ENCODE results near the gene GNAS-AS1. TPM values are rescaled to one million over a fixed set of nuclear protein-coding genes. Genes with fewer than 3 reads are reported as not detected.

The GNAS-AS1 gene
- total and polyA plus RNA-seq, 2 donors: 0.32 to 0.76 TPM

GRCh38 chr20:58800134-58800871 is 50.4 kb downstream of the GNAS-AS1 start:
- no peak overlapping the region for H3K4me3 ChIP-seq (ENCODE audit: low read length in 2 of 2)
- 78% methylated on average over 22 of the region's 22 CpGs for WGBS
- no peaks in the 10 kb centered on the region for H3K4me1 ChIP-seq (ENCODE audit: control insufficient read depth in 2 of 2, insufficient read depth in 2 of 2, low read length in 2 of 2)
- peaks cover 0 to 17% of the 10 kb centered on the region in 2 donors for H3K27me3 ChIP-seq (ENCODE audit: control insufficient read depth in 2 of 2, insufficient read depth in 1 of 2, low read length in 1 of 2)
- no peaks in the 10 kb centered on the region for H3K9me3 ChIP-seq (ENCODE audit: control insufficient read depth in 2 of 2, insufficient read depth in 1 of 2, low read length in 1 of 2)
- no peak overlapping the region for H3K27ac ChIP-seq (ENCODE audit: low read depth in 1 of 2, low read length in 1 of 2)
- no peaks in the 10 kb centered on the region for H3K36me3 ChIP-seq (ENCODE audit: control insufficient read depth in 2 of 2, insufficient read depth in 2 of 2, low read length in 1 of 2)
- no peak for DNase-seq (ENCODE audit: low read depth in 6 of 9, low spot score in 9 of 9)

- Histone ChIP-seq H3K36me3 (ENCODE audit: control insufficient read depth in 2 of 2, insufficient read depth in 2 of 2, low read length in 1 of 2) (no peaks in the 10 kb centered on the region), H3K27me3 (ENCODE audit: control insufficient read depth in 2 of 2, insufficient read depth in 1 of 2, low read length in 1 of 2) (peaks cover 0 to 12% of the 10 kb centered on the region in 2 donors), H3K9me3 (ENCODE audit: control insufficient read depth in 2 of 2, insufficient read depth in 1 of 2, low read length in 1 of 2) (no peaks in the 10 kb centered on the region), H3K4me1 (ENCODE audit: control insufficient read depth in 2 of 2, insufficient read depth in 2 of 2, low read length in 2 of 2) (no peaks in the 10 kb centered on the region), H3K27ac (ENCODE audit: low read depth in 1 of 2, low read length in 1 of 2) (no peak overlapping the region), H3K4me3 (ENCODE audit: low read length in 2 of 2) (no peak overlapping the region)
- no peak for DNase-seq (ENCODE audit: low read depth in 6 of 9, low spot score in 9 of 9)
- 90% methylated on average over 26 of the region's 26 CpGs for WGBS
Measured at GRCh38 chr20:58797371-58798338, 53.0 kb downstream of the GNAS-AS1 start.

GRCh38 chr20:58795923-58796245 is 54.8 kb downstream of the GNAS-AS1 start:
- DNase-seq (ENCODE audit: low read depth in 6 of 9, low spot score in 9 of 9): no peak
- Histone ChIP-seq H3K9me3 (ENCODE audit: control insufficient read depth in 2 of 2, insufficient read depth in 1 of 2, low read length in 1 of 2) (no peaks in the 10 kb centered on the region), H3K27me3 (ENCODE audit: control insufficient read depth in 2 of 2, insufficient read depth in 1 of 2, low read length in 1 of 2) (peaks cover 0 to 9% of the 10 kb centered on the region in 2 donors), H3K4me3 (ENCODE audit: low read length in 2 of 2) (no peak overlapping the region), H3K4me1 (ENCODE audit: control insufficient read depth in 2 of 2, insufficient read depth in 2 of 2, low read length in 2 of 2) (no peaks in the 10 kb centered on the region), H3K36me3 (ENCODE audit: control insufficient read depth in 2 of 2, insufficient read depth in 2 of 2, low read length in 1 of 2) (no peaks in the 10 kb centered on the region), H3K27ac (ENCODE audit: low read depth in 1 of 2, low read length in 1 of 2) (no peak overlapping the region)
- 94% methylated on average over 6 of the region's 6 CpGs for WGBS

GRCh38 chr20:58795181-58795922 is 55.4 kb downstream of the GNAS-AS1 start:
- H3K4me1 ChIP-seq (ENCODE audit: control insufficient read depth in 2 of 2, insufficient read depth in 2 of 2, low read length in 2 of 2): no peaks in the 10 kb centered on the region
- peaks cover 0 to 8% of the 10 kb centered on the region in 2 donors for H3K27me3 ChIP-seq (ENCODE audit: control insufficient read depth in 2 of 2, insufficient read depth in 1 of 2, low read length in 1 of 2)
- H3K4me3 ChIP-seq (ENCODE audit: low read length in 2 of 2): no peak overlapping the region
- no peaks in the 10 kb centered on the region for H3K9me3 ChIP-seq (ENCODE audit: control insufficient read depth in 2 of 2, insufficient read depth in 1 of 2, low read length in 1 of 2)
- 94% methylated on average over 20 of the region's 20 CpGs for WGBS
- no peak overlapping the region for H3K27ac ChIP-seq (ENCODE audit: low read depth in 1 of 2, low read length in 1 of 2)
- no peak for DNase-seq (ENCODE audit: low read depth in 6 of 9, low spot score in 9 of 9)
- no peaks in the 10 kb centered on the region for H3K36me3 ChIP-seq (ENCODE audit: control insufficient read depth in 2 of 2, insufficient read depth in 2 of 2, low read length in 1 of 2)

- Histone ChIP-seq H3K36me3 (ENCODE audit: control insufficient read depth in 2 of 2, insufficient read depth in 2 of 2, low read length in 1 of 2) (no peaks in the 10 kb centered on the region), H3K27me3 (ENCODE audit: control insufficient read depth in 2 of 2, insufficient read depth in 1 of 2, low read length in 1 of 2) (peaks cover 0 to 6% of the 10 kb centered on the region in 2 donors), H3K4me3 (ENCODE audit: low read length in 2 of 2) (no peak overlapping the region), H3K4me1 (ENCODE audit: control insufficient read depth in 2 of 2, insufficient read depth in 2 of 2, low read length in 2 of 2) (no peaks in the 10 kb centered on the region), H3K27ac (ENCODE audit: low read depth in 1 of 2, low read length in 1 of 2) (no peak overlapping the region), H3K9me3 (ENCODE audit: control insufficient read depth in 2 of 2, insufficient read depth in 1 of 2, low read length in 1 of 2) (no peaks in the 10 kb centered on the region)
- DNase-seq (ENCODE audit: low read depth in 6 of 9, low spot score in 9 of 9): no peak
- 90% methylated on average over 19 of the region's 19 CpGs for WGBS
Measured at GRCh38 chr20:58794510-58795180, 56.1 kb downstream of the GNAS-AS1 start.

GRCh38 chr20:58793512-58794420 is 56.9 kb downstream of the GNAS-AS1 start:
- H3K9me3 ChIP-seq (ENCODE audit: control insufficient read depth in 2 of 2, insufficient read depth in 1 of 2, low read length in 1 of 2): no peaks in the 10 kb centered on the region
- peaks cover 0 to 6% of the 10 kb centered on the region in 2 donors for H3K27me3 ChIP-seq (ENCODE audit: control insufficient read depth in 2 of 2, insufficient read depth in 1 of 2, low read length in 1 of 2)
- no peaks in the 10 kb centered on the region for H3K4me1 ChIP-seq (ENCODE audit: control insufficient read depth in 2 of 2, insufficient read depth in 2 of 2, low read length in 2 of 2)
- no peak overlapping the region for H3K4me3 ChIP-seq (ENCODE audit: low read length in 2 of 2)
- no peaks in the 10 kb centered on the region for H3K36me3 ChIP-seq (ENCODE audit: control insufficient read depth in 2 of 2, insufficient read depth in 2 of 2, low read length in 1 of 2)
- DNase-seq (ENCODE audit: low read depth in 6 of 9, low spot score in 9 of 9): no peak
- 90% methylated on average over 29 of the region's 29 CpGs for WGBS
- H3K27ac ChIP-seq (ENCODE audit: low read depth in 1 of 2, low read length in 1 of 2): no peak overlapping the region

GRCh38 chr20:58792426-58792825 is 58.3 kb downstream of the GNAS-AS1 start:
- Histone ChIP-seq H3K9me3 (ENCODE audit: control insufficient read depth in 2 of 2, insufficient read depth in 1 of 2, low read length in 1 of 2) (no peaks in the 10 kb centered on the region), H3K36me3 (ENCODE audit: control insufficient read depth in 2 of 2, insufficient read depth in 2 of 2, low read length in 1 of 2) (no peaks in the 10 kb centered on the region), H3K27me3 (ENCODE audit: control insufficient read depth in 2 of 2, insufficient read depth in 1 of 2, low read length in 1 of 2) (peaks cover 0 to 6% of the 10 kb centered on the region in 2 donors), H3K27ac (ENCODE audit: low read depth in 1 of 2, low read length in 1 of 2) (no peak overlapping the region), H3K4me1 (ENCODE audit: control insufficient read depth in 2 of 2, insufficient read depth in 2 of 2, low read length in 2 of 2) (no peaks in the 10 kb centered on the region), H3K4me3 (ENCODE audit: low read length in 2 of 2) (no peak overlapping the region)
- no peak for DNase-seq (ENCODE audit: low read depth in 6 of 9, low spot score in 9 of 9)
- WGBS: 93% methylated on average over 7 of the region's 7 CpGs

- H3K27me3 ChIP-seq (ENCODE audit: control insufficient read depth in 2 of 2, insufficient read depth in 1 of 2, low read length in 1 of 2): peaks cover 0 to 6% of the 10 kb centered on the region in 2 donors
- no peak for DNase-seq (ENCODE audit: low read depth in 6 of 9, low spot score in 9 of 9)
Measured at GRCh38 chr20:58791286-58791685, 59.4 kb downstream of the GNAS-AS1 start.

More at GRCh38 chr20:58791286-58791685, 59.4 kb downstream of the GNAS-AS1 start:
- H3K4me1 ChIP-seq (ENCODE audit: control insufficient read depth in 2 of 2, insufficient read depth in 2 of 2, low read length in 2 of 2): no peaks in the 10 kb centered on the region
- H3K9me3 ChIP-seq (ENCODE audit: control insufficient read depth in 2 of 2, insufficient read depth in 1 of 2, low read length in 1 of 2): no peaks in the 10 kb centered on the region
- H3K36me3 ChIP-seq (ENCODE audit: control insufficient read depth in 2 of 2, insufficient read depth in 2 of 2, low read length in 1 of 2): no peaks in the 10 kb centered on the region
- no peak overlapping the region for H3K27ac ChIP-seq (ENCODE audit: low read depth in 1 of 2, low read length in 1 of 2)
- WGBS: 55% methylated on average over 7 of the region's 7 CpGs
- H3K4me3 ChIP-seq (ENCODE audit: low read length in 2 of 2): no peak overlapping the region
